Thymus (tissue), 11 donors: ENCODE measurements around the gene HELLS. TPM values are rescaled to one million over a fixed set of nuclear protein-coding genes. Genes with fewer than 3 reads are reported as not detected.
"Not testable (repeated sequence)": the region's sequence is repeated elsewhere in the genome, so short reads cannot be mapped to it uniquely, and the experiment has no call there.

Experiments
- DNase-seq, 9 donors: peaks; one replicate each; pipeline ENCODE4 v3.0.0-alpha.2; 2013; ENCODE audit warnings: low spot score in 9 of 9, low read depth in 6 of 9, missing footprints in 1 of 9
- H3K27ac ChIP-seq, 2 donors: one replicate each; pipeline ENCODE4 v1.5.1; 2013; ENCODE audit warnings: control low read depth in 1 of 2, low read depth in 1 of 2, low read length in 1 of 2, mild to moderate bottlenecking in 1 of 2, moderate library complexity in 1 of 2
- H3K27me3 ChIP-seq, 2 donors: one replicate each; pipeline ENCODE4 v1.5.1; 2013; ENCODE audit warnings: low read length in 1 of 2; ENCODE audit not compliant: control insufficient read depth in 2 of 2, insufficient read depth in 1 of 2
- H3K36me3 ChIP-seq, 2 donors: one replicate each; pipeline ENCODE4 v1.5.1; 2013; ENCODE audit warnings: low read length in 1 of 2, mild to moderate bottlenecking in 1 of 2, moderate library complexity in 1 of 2; ENCODE audit not compliant: control insufficient read depth in 2 of 2, insufficient read depth in 2 of 2
- H3K4me1 ChIP-seq, 2 donors: one replicate each; pipeline ENCODE4 v1.5.1; 2013; ENCODE audit warnings: low read length in 2 of 2; ENCODE audit not compliant: control insufficient read depth in 2 of 2, insufficient read depth in 2 of 2
- H3K4me3 ChIP-seq, 2 donors: one replicate each; pipeline ENCODE4 v1.5.1; 2013; ENCODE audit warnings: low read length in 2 of 2, control low read depth in 1 of 2, mild to moderate bottlenecking in 1 of 2
- H3K9me3 ChIP-seq, 2 donors: one replicate each; pipeline ENCODE4 v1.5.1; 2013; ENCODE audit warnings: low read length in 1 of 2, mild to moderate bottlenecking in 1 of 2; ENCODE audit not compliant: control insufficient read depth in 2 of 2, insufficient read depth in 1 of 2
- WGBS: extraction: QIAGEN DNeasy Blood & Tissue Kit; methylation state at CpG from one replicate; pipeline ENCODE4 v1.1.7; 2013; 5-methylcytosine and 5-hydroxymethylcytosine counted together
- polyA plus RNA-seq: library from polyadenylated mRNA; stranded (reverse); fragments of 200-250 nt; gene quantifications from one replicate; pipeline ENCODE4 v1.2.3, GENCODE V29; 2013
- total RNA-seq: library from RNA; stranded (reverse); fragments of 120-200 nt; gene quantifications from one replicate; pipeline ENCODE4 v1.2.4, GENCODE V29; 2013
- donor health status: healthy.

HELLS gene
- total and polyA plus RNA-seq, 2 donors, result 8.5 to 46.0 TPM

DNA sequence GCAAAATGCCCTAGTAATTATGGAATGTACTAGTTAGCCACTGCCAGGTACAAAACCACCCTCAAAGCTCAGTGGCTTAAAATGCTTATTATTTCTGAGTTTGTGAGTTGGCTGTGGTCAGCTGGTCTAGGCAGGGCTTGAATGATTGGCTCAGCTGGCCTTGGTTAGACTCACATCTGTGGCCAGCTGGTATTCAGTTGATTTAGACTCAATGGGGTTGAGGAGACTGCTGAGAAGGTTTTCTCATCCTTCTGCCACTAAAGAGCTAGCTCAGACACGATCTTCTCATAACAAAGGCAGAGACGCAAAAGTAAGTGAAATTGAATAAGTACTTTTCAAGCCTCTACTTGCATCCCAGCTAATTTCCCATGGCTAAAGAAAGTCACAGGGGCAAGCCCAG, 80.9 kb downstream of the HELLS start:
- Histone ChIP-seq H3K36me3 (no peaks in the 10 kb centered on the region), H3K27ac (no peak overlapping the region), H3K4me3 (no peak overlapping the region), H3K27me3 (no peaks in the 10 kb centered on the region), H3K9me3 (no peaks in the 10 kb centered on the region), H3K4me1 (no peaks in the 10 kb centered on the region)
- no peak for DNase-seq
- WGBS, result 90% methylated on average over 2 of the region's 2 CpGs

DNA sequence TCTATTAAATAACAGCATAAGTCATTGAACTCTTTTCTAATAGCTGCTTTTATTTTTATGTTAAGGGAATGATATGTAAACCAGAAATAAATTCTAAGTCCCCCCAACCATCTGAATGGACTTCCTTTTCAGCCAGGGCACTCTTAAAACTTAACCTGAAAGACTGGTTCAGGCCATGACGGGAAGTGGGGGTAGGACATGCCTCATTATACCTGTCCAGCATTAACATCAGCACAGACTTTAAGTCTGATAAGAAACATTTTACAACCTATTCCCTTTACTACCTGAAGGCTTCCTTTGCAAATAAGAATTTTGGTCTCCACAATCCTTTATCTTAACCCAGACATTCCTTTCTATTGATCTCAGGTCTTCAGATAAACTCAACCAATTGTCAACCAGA, 81.9 kb downstream of the HELLS start:
- Histone ChIP-seq H3K27me3 (no peaks in the 10 kb centered on the region), H3K4me1 (no peaks in the 10 kb centered on the region), H3K27ac (no peak overlapping the region), H3K36me3 (no peaks in the 10 kb centered on the region), H3K4me3 (no peak overlapping the region), H3K9me3 (no peaks in the 10 kb centered on the region)
- no peak for DNase-seq
- 92% methylated on average over 1 of the region's 1 CpG for WGBS

GRCh38 chr10:94630017-94630688, 84.6 kb downstream of the HELLS start:
- DNase-seq, result peak in 6 of 9 donors; percentile 7 to 51 (median 24)
- Histone ChIP-seq H3K36me3 (no peaks in the 10 kb centered on the region), H3K27me3 (no peaks in the 10 kb centered on the region), H3K9me3 (peaks cover 0 to 10% of the 10 kb centered on the region in 2 donors), H3K27ac (no peak overlapping the region), H3K4me1 (no peaks in the 10 kb centered on the region), H3K4me3 (no peak overlapping the region)
- 31% methylated on average over 4 of the region's 4 CpGs for WGBS

GRCh38 chr10:94631077-94631875, 85.7 kb downstream of the HELLS start:
- no peaks in the 10 kb centered on the region for H3K4me1 ChIP-seq
- H3K27ac ChIP-seq, result no peak overlapping the region
- no peaks in the 10 kb centered on the region for H3K27me3 ChIP-seq
- H3K9me3 ChIP-seq, result peaks cover 0 to 10% of the 10 kb centered on the region in 2 donors
- H3K4me3 ChIP-seq, result no peak overlapping the region
- no peaks in the 10 kb centered on the region for H3K36me3 ChIP-seq
- 35% methylated on average over 3 of the region's 3 CpGs for WGBS
- DNase-seq, result peak in 2 of 9 donors; percentile 5 to 13

GRCh38 chr10:94632954-94633353, 87.4 kb downstream of the HELLS start:
- H3K4me1 ChIP-seq, result no peaks in the 10 kb centered on the region
- H3K9me3 ChIP-seq, result peaks cover 0 to 10% of the 10 kb centered on the region in 2 donors
- no peak overlapping the region for H3K4me3 ChIP-seq
- no peak for DNase-seq
- no peaks in the 10 kb centered on the region for H3K36me3 ChIP-seq
- no peak overlapping the region for H3K27ac ChIP-seq
- no peaks in the 10 kb centered on the region for H3K27me3 ChIP-seq
- 94% methylated on average over 1 of the region's 1 CpG for WGBS

DNA sequence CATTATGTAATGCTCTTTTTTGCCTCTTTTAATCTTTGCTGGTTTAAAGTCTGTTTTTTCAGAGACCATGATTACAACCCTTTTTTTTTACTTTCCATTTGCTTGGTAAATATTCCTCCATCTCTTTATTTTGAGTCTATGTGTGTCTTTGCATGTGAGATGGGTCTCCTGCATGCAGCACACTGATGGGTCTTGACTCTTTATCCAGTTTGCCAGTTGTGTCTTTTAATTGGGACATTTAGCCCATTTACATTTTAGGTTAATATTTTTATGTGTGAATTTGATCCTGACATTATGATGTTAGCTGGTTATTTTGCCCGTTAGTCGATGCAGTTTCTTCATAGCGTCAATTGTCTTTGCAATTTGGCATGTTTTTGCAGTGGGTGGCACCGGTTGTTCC, 92.5 kb downstream of the HELLS start:
- not testable (repeated sequence) for DNase-seq, H3K27ac ChIP-seq, H3K36me3 ChIP-seq, H3K4me3 ChIP-seq, H3K4me1 ChIP-seq, H3K27me3 ChIP-seq
- peaks cover 0 to 17% of the 10 kb centered on the region in 2 donors for H3K9me3 ChIP-seq
- whole genome bisulfite sequencing, result 98% methylated on average over 4 of the region's 4 CpGs

DNA sequence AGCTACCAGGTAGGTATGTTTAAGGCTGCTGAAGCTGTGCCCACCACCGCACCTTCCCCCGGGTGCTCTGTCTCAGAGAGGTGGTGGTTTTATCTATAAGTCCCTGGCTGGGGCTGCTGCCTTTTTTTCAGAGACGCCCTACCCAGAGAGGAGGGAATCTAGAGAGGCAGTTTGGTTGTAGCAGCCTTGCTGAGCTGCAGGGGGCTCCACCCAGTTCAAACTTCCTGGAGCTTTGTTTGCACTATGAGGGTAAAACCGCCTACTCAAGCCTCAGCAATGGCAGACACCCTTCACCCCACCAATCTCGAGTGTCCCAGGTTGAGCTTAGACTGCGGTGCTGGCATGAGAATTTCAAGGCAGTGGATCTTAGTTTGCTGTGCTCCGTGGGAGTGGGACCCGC, 94.3 kb downstream of the HELLS start:
- Histone ChIP-seq H3K36me3 (no peaks in the 10 kb centered on the region), H3K27me3 (no peaks in the 10 kb centered on the region), H3K9me3 (peaks cover 0 to 13% of the 10 kb centered on the region in 2 donors), H3K4me3 (no peak overlapping the region), H3K4me1 (no peaks in the 10 kb centered on the region), H3K27ac (no peak overlapping the region)
- DNase-seq, result no peak
- 96% methylated on average over 8 of the region's 8 CpGs for WGBS

GRCh38 chr10:94640562-94640961, 95.0 kb downstream of the HELLS start:
- H3K27ac ChIP-seq, result no peak overlapping the region
- 30% methylated on average over 3 of the region's 3 CpGs for WGBS
- no peaks in the 10 kb centered on the region for H3K27me3 ChIP-seq
- no peaks in the 10 kb centered on the region for H3K36me3 ChIP-seq
- H3K4me3 ChIP-seq, result no peak overlapping the region
- no peak for DNase-seq
- peaks cover 0 to 13% of the 10 kb centered on the region in 2 donors for H3K9me3 ChIP-seq
- no peaks in the 10 kb centered on the region for H3K4me1 ChIP-seq

DNA sequence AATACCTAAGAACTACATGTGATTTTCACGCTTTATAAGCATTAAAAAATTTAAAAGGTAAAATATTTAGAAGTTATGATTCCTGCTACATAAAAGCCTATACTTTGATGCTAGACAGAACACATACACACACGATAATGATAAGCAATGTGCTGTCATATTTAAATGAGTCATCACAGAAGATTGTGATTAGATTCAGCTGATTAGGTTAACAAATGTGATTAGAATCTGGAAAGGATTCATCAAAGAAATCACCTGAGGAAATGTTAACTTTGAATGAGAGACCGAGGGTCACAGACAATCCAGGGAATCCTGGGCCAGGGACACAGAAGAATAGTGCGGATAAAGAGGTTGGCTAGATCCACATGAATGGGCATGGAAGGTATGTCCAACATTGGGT, 95.9 kb downstream of the HELLS start:
- peaks cover 0 to 13% of the 10 kb centered on the region in 2 donors for H3K9me3 ChIP-seq
- H3K27ac ChIP-seq, result no peak overlapping the region
- H3K4me1 ChIP-seq, result no peaks in the 10 kb centered on the region
- no peak for DNase-seq
- no peaks in the 10 kb centered on the region for H3K36me3 ChIP-seq
- 98% methylated on average over 4 of the region's 4 CpGs for WGBS
- no peaks in the 10 kb centered on the region for H3K27me3 ChIP-seq
- no peak overlapping the region for H3K4me3 ChIP-seq
